ENCODE data around the gene GADL1. TPM values are rescaled to one million over a fixed set of nuclear protein-coding genes. Genes with fewer than 3 reads are reported as not detected.

GADL1 gene
- total and polyA plus RNA-seq, 4 donors = 0.01 to 2.4 (median 0.05) TPM

- ATAC-seq (ENCODE audit: insufficient read depth, low FRiP score) (no peak), DNase-seq (no peak)
- H3K4me3 ChIP-seq = no peak overlapping the region
- peaks cover 0 to 1% (median 0%) of the 10 kb centered on the region in 4 donors for H3K9me3 ChIP-seq (ENCODE audit: control insufficient read depth in 4 of 4, insufficient read depth in 3 of 4, low read length in 3 of 4)
- TF ChIP-seq CTCF (IDR thresholded peaks at IDR 0.05; ENCODE audit: control extremely low read depth, extremely low read depth) = no peak
- H3K27me3 ChIP-seq (ENCODE audit: control insufficient read depth in 3 of 3, insufficient read depth in 3 of 3, low read length in 2 of 3) = no peaks in the 10 kb centered on the region
- no peak overlapping the region for H3K27ac ChIP-seq (ENCODE audit: low read depth in 1 of 2, low read length in 1 of 2)
- 30 to 45% methylated on average over 4 of the region's 4 CpGs for WGBS, 2 donors
- no peaks in the 10 kb centered on the region for H3K4me1 ChIP-seq (ENCODE audit: control insufficient read depth in 5 of 5, insufficient read depth in 5 of 5, low read length in 5 of 5)
- H3K9ac ChIP-seq (ENCODE audit: insufficient read depth in 1 of 2, low read length in 2 of 2) = no peak overlapping the region
- H3K36me3 ChIP-seq (ENCODE audit: control insufficient read depth in 4 of 4, insufficient read depth in 4 of 4, low read length in 4 of 4) = no peaks in the 10 kb centered on the region
These were observed 181.5 kb downstream of the GADL1 start for GRCh38 chr3:30712991-30713390.

- no peak overlapping the region for H3K27ac ChIP-seq (ENCODE audit: low read depth in 1 of 2, low read length in 1 of 2)
- no peaks in the 10 kb centered on the region for H3K36me3 ChIP-seq (ENCODE audit: control insufficient read depth in 4 of 4, insufficient read depth in 4 of 4, low read length in 4 of 4)
- TF ChIP-seq CTCF (IDR thresholded peaks at IDR 0.05; ENCODE audit: control extremely low read depth, extremely low read depth) = no peak
- H3K9ac ChIP-seq (ENCODE audit: insufficient read depth in 1 of 2, low read length in 2 of 2) = no peak overlapping the region
- no peaks in the 10 kb centered on the region for H3K27me3 ChIP-seq (ENCODE audit: control insufficient read depth in 3 of 3, insufficient read depth in 3 of 3, low read length in 2 of 3)
- 87 to 91% methylated on average over 2 of the region's 2 CpGs for WGBS, 2 donors
- peaks cover 0 to 1% (median 0%) of the 10 kb centered on the region in 4 donors for H3K9me3 ChIP-seq (ENCODE audit: control insufficient read depth in 4 of 4, insufficient read depth in 3 of 4, low read length in 3 of 4)
- H3K4me1 ChIP-seq (ENCODE audit: control insufficient read depth in 5 of 5, insufficient read depth in 5 of 5, low read length in 5 of 5) = no peaks in the 10 kb centered on the region
- ATAC-seq (ENCODE audit: insufficient read depth, low FRiP score) = no peak
- no peak for DNase-seq
- no peak overlapping the region for H3K4me3 ChIP-seq
These were observed 182.6 kb downstream of the GADL1 start for GRCh38 chr3:30711867-30712266.

GRCh38 chr3:30711151-30711550 is 183.3 kb downstream of the GADL1 start:
- no peaks in the 10 kb centered on the region for H3K4me1 ChIP-seq (ENCODE audit: control insufficient read depth in 5 of 5, insufficient read depth in 5 of 5, low read length in 5 of 5)
- peaks cover 0 to 1% (median 0%) of the 10 kb centered on the region in 4 donors for H3K9me3 ChIP-seq (ENCODE audit: control insufficient read depth in 4 of 4, insufficient read depth in 3 of 4, low read length in 3 of 4)
- ATAC-seq (ENCODE audit: insufficient read depth, low FRiP score) (no peak), DNase-seq (no peak)
- H3K27ac ChIP-seq (ENCODE audit: low read depth in 1 of 2, low read length in 1 of 2) = no peak overlapping the region
- no peaks in the 10 kb centered on the region for H3K36me3 ChIP-seq (ENCODE audit: control insufficient read depth in 4 of 4, insufficient read depth in 4 of 4, low read length in 4 of 4)
- no peak overlapping the region for H3K9ac ChIP-seq (ENCODE audit: insufficient read depth in 1 of 2, low read length in 2 of 2)
- TF ChIP-seq CTCF (IDR thresholded peaks at IDR 0.05; ENCODE audit: control extremely low read depth, extremely low read depth) = no peak
- H3K4me3 ChIP-seq = no peak overlapping the region
- H3K27me3 ChIP-seq (ENCODE audit: control insufficient read depth in 3 of 3, insufficient read depth in 3 of 3, low read length in 2 of 3) = no peaks in the 10 kb centered on the region

- no peak overlapping the region for H3K4me3 ChIP-seq
- TF ChIP-seq CTCF (IDR thresholded peaks at IDR 0.05; ENCODE audit: control extremely low read depth, extremely low read depth) = no peak
- H3K27ac ChIP-seq (ENCODE audit: low read depth in 1 of 2, low read length in 1 of 2) = no peak overlapping the region
- no peaks in the 10 kb centered on the region for H3K4me1 ChIP-seq (ENCODE audit: control insufficient read depth in 5 of 5, insufficient read depth in 5 of 5, low read length in 5 of 5)
- ATAC-seq (ENCODE audit: insufficient read depth, low FRiP score) (no peak), DNase-seq (no peak)
- no peak overlapping the region for H3K9ac ChIP-seq (ENCODE audit: insufficient read depth in 1 of 2, low read length in 2 of 2)
- H3K9me3 ChIP-seq (ENCODE audit: control insufficient read depth in 4 of 4, insufficient read depth in 3 of 4, low read length in 3 of 4) = peaks cover 0 to 1% (median 0%) of the 10 kb centered on the region in 4 donors
- no peaks in the 10 kb centered on the region for H3K36me3 ChIP-seq (ENCODE audit: control insufficient read depth in 4 of 4, insufficient read depth in 4 of 4, low read length in 4 of 4)
- no peaks in the 10 kb centered on the region for H3K27me3 ChIP-seq (ENCODE audit: control insufficient read depth in 3 of 3, insufficient read depth in 3 of 3, low read length in 2 of 3)
- 78 to 79% methylated on average over 7 of the region's 7 CpGs for WGBS, 2 donors
These were observed 184.4 kb downstream of the GADL1 start for GRCh38 chr3:30710017-30710416.

Measured in lung (tissue), 12 donors.